Keratinocyte (primary cell): ENCODE data around the gene CDH13. TPM values are rescaled to one million over a fixed set of nuclear protein-coding genes. Genes with fewer than 3 reads are reported as not detected.

ENCODE experiments used
- DNase-seq: peaks from one replicate; pipeline ENCODE4 v3.0.0-alpha.2; 2011; ENCODE audit warnings: low read depth, missing footprints, low spot score
- FAIRE-seq: peaks from 2 replicates; lab custom pipeline; 2011; peaks lifted over from hg19 to GRCh38; lab: Jason Lieb, UNC
- H2AFZ ChIP-seq: 2 replicates; pipeline ENCODE4 v1.6.0; 2012; ENCODE audit warnings: low read length, control low read depth, inconsistent platforms; ENCODE audit not compliant: control insufficient read depth
- H3K27ac ChIP-seq: 2 replicates; pipeline ENCODE4 v1.5.1; 2011; ENCODE audit warnings: low read length; ENCODE audit not compliant: control insufficient read depth, insufficient read depth
- H3K27me3 ChIP-seq: 3 replicates; pipeline ENCODE4 v1.6.0; 2011; ENCODE audit warnings: low read length; ENCODE audit not compliant: control insufficient read depth, insufficient read depth; ENCODE audit errors: extremely low read depth
- H3K36me3 ChIP-seq, 2 experiments: 2 replicates in 1 of 2; 3 replicates in 1 of 2; pipeline ENCODE4 v1.5.1; 2011; ENCODE audit warnings: low read length in 2 of 2, mild to moderate bottlenecking in 1 of 2; ENCODE audit not compliant: control insufficient read depth in 2 of 2, insufficient read depth in 2 of 2; ENCODE audit errors: extremely low read depth in 1 of 2
- H3K4me1 ChIP-seq: 3 replicates; pipeline ENCODE4 v1.5.1; 2011; ENCODE audit warnings: low read length; ENCODE audit not compliant: control insufficient read depth, insufficient read depth; ENCODE audit errors: extremely low read depth
- H3K4me2 ChIP-seq: 3 replicates; pipeline ENCODE4 v1.6.0; 2011; ENCODE audit warnings: low read depth, low read length; ENCODE audit not compliant: control insufficient read depth, insufficient read depth; ENCODE audit errors: extremely low read depth
- H3K4me3 ChIP-seq, 3 experiments: fragments of 200-600 bp in 1 of 3; sonication (generic) in 1 of 3; 2 replicates in 2 of 3; 3 replicates in 1 of 3; pipeline ENCODE4 v1.5.1; 2011 to 2016; ENCODE audit warnings: low read length in 3 of 3, mild to moderate bottlenecking in 3 of 3, control low read depth in 2 of 3, inconsistent platforms in 1 of 3, low read depth in 1 of 3, mixed read lengths in 1 of 3, mixed run types in 1 of 3, moderate library complexity in 1 of 3; ENCODE audit not compliant: control insufficient read depth in 2 of 3, insufficient read depth in 2 of 3; ENCODE audit errors: extremely low read depth in 1 of 3
- H3K79me2 ChIP-seq: 2 replicates; pipeline ENCODE4 v1.6.0; 2012; ENCODE audit warnings: low read length; ENCODE audit not compliant: control insufficient read depth, insufficient read depth
- H3K9ac ChIP-seq: 3 replicates; pipeline ENCODE4 v1.6.0; 2011; ENCODE audit warnings: low read length; ENCODE audit not compliant: control insufficient read depth, insufficient read depth; ENCODE audit errors: extremely low read depth
- H3K9me1 ChIP-seq: 3 replicates; pipeline ENCODE4 v1.6.0; 2011; ENCODE audit warnings: low read length; ENCODE audit not compliant: control insufficient read depth, insufficient read depth; ENCODE audit errors: extremely low read depth
- H3K9me3 ChIP-seq: 2 replicates; pipeline ENCODE4 v1.5.1; 2012; ENCODE audit warnings: low read depth, low read length; ENCODE audit not compliant: control insufficient read depth
- H4K20me1 ChIP-seq: 3 replicates; pipeline ENCODE4 v1.6.0; 2011; ENCODE audit warnings: low read length; ENCODE audit not compliant: control insufficient read depth, insufficient read depth; ENCODE audit errors: extremely low read depth
- CTCF ChIP-seq, 3 experiments: IDR thresholded peaks in 1 of 3; conservative IDR thresholded peaks in 1 of 3; optimal IDR thresholded peaks in 1 of 3; 2 replicates in 2 of 3; 3 replicates in 1 of 3; pipeline versions ENCODE3 to v1.5.1; 2011; ENCODE audit warnings: low read length in 3 of 3, mild to moderate bottlenecking in 3 of 3, moderate library complexity in 2 of 3, control low read depth in 1 of 3, inconsistent platforms in 1 of 3; ENCODE audit not compliant: insufficient read depth in 2 of 3; ENCODE audit errors: extremely low read depth in 1 of 3
- EZH2 ChIP-seq: IDR thresholded peaks from one replicate; pipeline ENCODE4 v1.6.1; 2012; ENCODE audit warnings: inconsistent platforms, mild to moderate bottlenecking, low read length, moderate library complexity
- dilution Hi-C: fragments of 300-500 bp; cut with MboI; formaldehyde crosslinking; loops from one replicate; pipeline ENCODE4 v1.7.0; 2020; ENCODE audit warnings: low sequenced_read_pairs; ENCODE audit not compliant: extremely low pct_ligation_motif_present
- polyA plus RNA-seq, 5 experiments: library from polyadenylated mRNA; depleted of rRNA in 3 of 5; stranded (reverse) in 3 of 5; stranded (forward) in 1 of 5; unstranded in 1 of 5; fragments of >200 nt; gene quantifications; 1 replicate in 1 of 5; 2 replicates in 3 of 5; 3 replicates in 1 of 5; pipeline versions ENCODE4 v1.2.1 to v1.2.3, GENCODE V29; 2011 to 2012; ENCODE audit warnings: missing spikeins in 2 of 5, low read depth in 1 of 5, low replicate concordance in 1 of 5

CDH13 gene
- polyA plus RNA-seq, 1 donor (not counting 4 experiments of a cell fraction or from before 2014, with no cell fraction given): 111 TPM

GRCh38 chr16:83743720-83744119, 1117.0 kb downstream of the CDH13 start:
- Histone ChIP-seq H3K9me3 (no peaks in the 10 kb centered on the region), H2AFZ (no peak overlapping the region), H3K4me2 (no peak overlapping the region), H3K9ac (no peak overlapping the region), H3K36me3 (peaks cover 0 to 1% of the 10 kb centered on the region in 2 experiments), H3K79me2 (no peaks in the 10 kb centered on the region), H3K4me1 (no peaks in the 10 kb centered on the region), H3K4me3 (no peak overlapping the region), H3K9me1 (no peaks in the 10 kb centered on the region), H3K27ac (no peak overlapping the region), H4K20me1 (no peaks in the 10 kb centered on the region), H3K27me3 (no peaks in the 10 kb centered on the region)
- DNase-seq: no peak
- no peak for FAIRE-seq
- TF ChIP-seq CTCF (optimal IDR thresholded peaks at IDR 0.05 in 1 of 3, IDR thresholded peaks at IDR 0.05 in 1 of 3, conservative IDR thresholded peaks at IDR 0.05 in 1 of 3; ENCODE audit: extremely low read depth in 1 of 3, insufficient read depth in 2 of 3, low read length in 3 of 3) (no peak), EZH2 (no peak)
- dilution Hi-C loops: no loop called here

DNA sequence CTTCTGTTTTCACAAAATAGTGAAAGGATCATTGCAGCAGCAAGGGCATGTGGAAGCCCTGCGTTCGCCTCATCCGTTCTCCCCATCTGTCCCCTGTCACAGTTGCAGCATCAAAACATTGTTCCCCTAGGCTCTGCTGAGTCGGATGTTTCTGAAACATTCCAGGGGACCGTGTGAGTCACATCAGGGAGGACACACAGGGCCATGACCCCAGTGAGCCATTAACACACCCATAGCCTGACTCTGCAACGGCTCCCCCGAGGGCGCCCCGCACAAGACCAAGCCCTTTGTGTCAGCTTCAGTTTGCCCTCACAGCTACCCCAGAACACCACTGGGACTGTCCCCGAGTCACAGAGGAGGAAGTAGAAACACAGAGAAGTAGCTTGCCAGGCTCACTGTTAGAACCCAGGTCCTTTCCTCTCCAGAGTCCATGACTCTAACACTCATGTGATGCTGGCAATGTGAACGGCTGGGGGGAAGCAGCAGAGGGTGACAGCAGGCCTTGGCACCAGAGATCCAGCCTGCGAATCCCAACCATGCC, 1117.7 kb downstream of the CDH13 start:
- Histone ChIP-seq H3K79me2 (no peaks in the 10 kb centered on the region), H3K36me3 (peaks cover 0 to 1% of the 10 kb centered on the region in 2 experiments), H3K4me3 (no peak overlapping the region), H3K4me2 (no peak overlapping the region), H4K20me1 (no peaks in the 10 kb centered on the region), H3K27me3 (no peaks in the 10 kb centered on the region), H2AFZ (no peak overlapping the region), H3K9ac (no peak overlapping the region), H3K27ac (no peak overlapping the region), H3K9me3 (no peaks in the 10 kb centered on the region), H3K4me1 (no peaks in the 10 kb centered on the region), H3K9me1 (no peaks in the 10 kb centered on the region)
- TF ChIP-seq CTCF (optimal IDR thresholded peaks at IDR 0.05 in 1 of 3, IDR thresholded peaks at IDR 0.05 in 1 of 3, conservative IDR thresholded peaks at IDR 0.05 in 1 of 3; ENCODE audit: extremely low read depth in 1 of 3, insufficient read depth in 2 of 3, low read length in 3 of 3) (no peak), EZH2 (no peak)
- DNase-seq (no peak), FAIRE-seq (no peak)
- dilution Hi-C loops: no loop called here
